ENCODE measurements around the gene PHLDA1.
A peak's percentile ranks its signal among the peaks of the same experiment; 100 is the strongest.
"Not testable (repeated sequence)": the region's sequence is repeated elsewhere in the genome, so short reads cannot be mapped to it uniquely, and the experiment has no call there.

PHLDA1 gene

GRCh38 chr12:76018672-76019071 lies 12.9 kb downstream of the PHLDA1 start:
- DNase-seq (ENCODE audit: low read depth), result no peak

- DNase-seq (ENCODE audit: low read depth), result peak; percentile 73
These were observed 13.5 kb downstream of the PHLDA1 start for GRCh38 chr12:76018111-76018510.

GRCh38 chr12:76014007-76014406 lies 17.6 kb downstream of the PHLDA1 start:
- DNase-seq (ENCODE audit: low read depth), result no peak

GRCh38 chr12:76013603-76014002 lies 18.0 kb downstream of the PHLDA1 start:
- no peak for DNase-seq (ENCODE audit: low read depth)

GRCh38 chr12:76012644-76013043 lies 18.9 kb downstream of the PHLDA1 start:
- DNase-seq (ENCODE audit: low read depth), result no peak

GRCh38 chr12:76010732-76011458 lies 20.7 kb downstream of the PHLDA1 start:
- DNase-seq (ENCODE audit: low read depth), result peak; percentile 95

- no peak for DNase-seq (ENCODE audit: low read depth)
These were observed 23.1 kb downstream of the PHLDA1 start for GRCh38 chr12:76008428-76008827.

- no peak for DNase-seq (ENCODE audit: low read depth)
These were observed 23.9 kb downstream of the PHLDA1 start for GRCh38 chr12:76007640-76008039.

GRCh38 chr12:76006028-76006925 lies 25.3 kb downstream of the PHLDA1 start:
- no peak for DNase-seq (ENCODE audit: low read depth)

GRCh38 chr12:76003355-76003638 lies 28.3 kb downstream of the PHLDA1 start:
- DNase-seq (ENCODE audit: low read depth), result no peak

- no peak for DNase-seq (ENCODE audit: low read depth)
These were observed 28.8 kb downstream of the PHLDA1 start for GRCh38 chr12:76002598-76003354.

GRCh38 chr12:75998292-75999063 lies 33.1 kb downstream of the PHLDA1 start:
- peak; percentile 52 for DNase-seq (ENCODE audit: low read depth)

- DNase-seq (ENCODE audit: low read depth), result no peak
These were observed 33.9 kb downstream of the PHLDA1 start for GRCh38 chr12:75997658-75998057.

- peak; percentile 53 for DNase-seq (ENCODE audit: low read depth)
These were observed 34.6 kb downstream of the PHLDA1 start for GRCh38 chr12:75996861-75997447.

GRCh38 chr12:75995691-75996090 lies 35.9 kb downstream of the PHLDA1 start:
- no peak for DNase-seq (ENCODE audit: low read depth)

GRCh38 chr12:75994069-75994740 lies 37.4 kb downstream of the PHLDA1 start:
- no peak for DNase-seq (ENCODE audit: low read depth)

GRCh38 chr12:75991753-75992152 lies 39.8 kb downstream of the PHLDA1 start:
- DNase-seq (ENCODE audit: low read depth), result no peak

GRCh38 chr12:75990189-75990912 lies 41.2 kb downstream of the PHLDA1 start:
- no peak for DNase-seq (ENCODE audit: low read depth)

- not testable (repeated sequence) for DNase-seq (ENCODE audit: low read depth)
These were observed 43.9 kb downstream of the PHLDA1 start for GRCh38 chr12:75987709-75988108.
